ENCODE measurements around the gene DSCAML1.

The DSCAML1 gene

GRCh38 chr11:117514256-117514655 lies 282.8 kb downstream of the DSCAML1 start:
- no peak for DNase-seq

- no peak for DNase-seq
Observed at GRCh38 chr11:117513666-117514065, 283.4 kb downstream of the DSCAML1 start.

- peak in 1 of 2 experiments; percentile 69 for DNase-seq
Observed at GRCh38 chr11:117511931-117512539, 285.0 kb downstream of the DSCAML1 start.

DNA sequence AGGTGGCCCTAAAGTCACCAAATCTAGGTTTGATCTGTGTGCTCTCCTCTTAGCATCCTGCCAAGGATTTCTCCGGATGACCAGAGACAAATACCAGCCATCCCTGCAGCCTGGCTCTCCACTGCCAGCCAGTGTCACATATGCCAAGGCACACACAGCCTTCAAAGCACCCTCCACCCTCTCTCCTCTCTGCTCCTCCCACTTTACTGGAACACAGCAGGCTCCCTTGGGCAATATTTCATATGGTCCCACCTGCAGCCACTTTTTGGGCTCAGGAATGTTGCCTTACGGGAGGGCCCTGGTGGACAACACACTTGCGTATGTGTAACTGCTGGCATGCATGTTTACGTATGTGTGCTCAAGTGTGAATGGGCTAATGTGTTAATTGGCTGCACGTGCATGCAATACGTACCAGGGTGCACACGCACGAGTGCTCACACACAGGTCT lies 285.5 kb downstream of the DSCAML1 start:
- DNase-seq: peak; percentile 69 to 88

GRCh38 chr11:117510646-117511045 lies 286.4 kb downstream of the DSCAML1 start:
- DNase-seq: no peak

DNA sequence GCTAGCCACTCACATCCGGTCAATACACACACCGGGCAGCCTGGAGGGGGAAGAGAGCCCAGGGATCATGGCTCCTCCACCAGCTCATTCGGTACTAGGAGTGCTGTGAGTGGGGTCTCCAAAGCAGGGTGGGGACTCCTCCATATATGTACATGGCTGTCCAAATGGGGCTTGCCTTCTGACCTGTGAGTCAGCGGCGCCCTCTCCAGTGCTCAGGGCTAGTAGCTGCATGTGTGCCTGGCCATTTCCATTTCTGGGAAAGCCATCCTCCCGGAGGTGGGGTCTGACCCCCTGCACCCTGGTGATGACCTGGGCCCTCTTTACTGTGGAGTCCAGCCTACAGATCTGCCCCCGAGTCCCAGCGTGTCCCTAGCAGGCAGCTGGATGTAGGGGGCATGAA lies 287.5 kb downstream of the DSCAML1 start:
- DNase-seq: no peak

DNA sequence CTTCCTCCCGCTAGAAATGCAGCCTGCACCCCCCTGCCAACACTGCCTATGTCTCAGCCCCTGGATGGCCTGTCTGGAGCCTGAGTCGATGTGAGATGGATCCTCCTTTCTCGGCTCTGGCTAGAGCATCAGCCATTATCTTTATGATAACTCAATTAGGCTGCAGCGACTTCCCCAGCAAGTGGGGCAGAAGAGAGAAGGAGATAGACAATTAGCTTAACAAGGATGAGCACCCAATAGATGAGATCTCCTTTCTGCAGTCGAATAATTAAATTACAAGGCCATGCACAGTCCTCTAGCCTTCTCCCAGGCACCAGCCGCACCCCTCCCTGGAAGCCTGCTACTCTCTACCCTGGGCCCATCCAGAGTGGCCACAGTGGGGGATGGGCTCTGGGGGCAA lies 290.0 kb downstream of the DSCAML1 start:
- no peak for DNase-seq

- peak in 1 of 2 experiments; percentile 53 for DNase-seq
Observed at GRCh38 chr11:117505285-117505970, 291.6 kb downstream of the DSCAML1 start.

DNA sequence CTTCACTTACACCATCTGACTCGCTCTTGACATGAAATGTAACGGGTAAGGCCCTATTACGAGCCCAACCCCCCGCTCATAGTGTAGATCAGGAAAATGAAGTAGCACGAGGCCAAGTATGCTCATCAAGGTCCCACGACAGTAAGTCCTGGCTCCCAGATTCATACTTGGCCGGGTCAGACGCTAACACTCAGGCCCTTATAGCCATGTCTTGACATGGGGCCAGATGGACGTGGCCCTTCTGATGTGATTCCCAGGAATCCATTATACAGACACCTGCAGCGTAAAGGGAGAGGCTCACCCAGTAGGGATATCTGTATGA lies 294.3 kb downstream of the DSCAML1 start:
- no peak for DNase-seq

DNA sequence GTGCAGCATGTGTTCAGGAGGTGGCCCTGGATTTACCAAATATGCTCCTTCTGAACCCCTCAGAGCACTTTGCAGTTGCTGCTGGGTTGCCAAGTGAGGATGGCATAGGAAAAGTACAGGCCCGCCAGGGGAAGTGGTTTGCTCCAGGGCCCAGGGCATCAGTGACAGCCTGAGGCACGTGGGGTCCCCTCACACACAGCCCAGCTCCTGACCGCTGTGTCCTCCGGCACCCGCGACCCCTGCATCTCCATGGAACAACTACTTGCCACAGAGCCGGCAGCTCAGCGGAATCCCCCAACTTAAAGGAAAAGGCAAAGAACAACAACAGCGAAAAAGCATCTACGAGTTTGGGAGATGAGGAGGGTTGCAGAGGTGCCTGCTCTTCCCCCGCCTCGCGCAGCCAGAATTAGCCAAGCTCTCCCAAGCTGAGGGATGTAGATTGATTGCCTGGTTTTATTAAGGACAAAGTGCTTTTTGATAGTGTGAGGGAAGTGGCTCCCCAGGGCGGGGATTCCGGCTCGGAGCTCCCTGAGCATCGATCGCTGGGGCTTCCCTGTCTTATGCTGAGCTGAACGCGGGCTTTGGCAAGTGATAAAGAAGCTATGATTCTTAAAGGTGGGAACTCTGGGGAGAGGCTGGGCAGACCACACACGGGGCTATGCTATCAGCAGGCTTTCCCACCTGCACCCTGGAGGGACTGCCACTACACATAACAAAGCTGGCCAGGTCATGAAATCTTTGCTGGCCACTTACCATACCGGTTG lies 294.8 kb downstream of the DSCAML1 start:
- DNase-seq: no peak

GRCh38 chr11:117501237-117501898 lies 295.6 kb downstream of the DSCAML1 start:
- no peak for DNase-seq

DNA sequence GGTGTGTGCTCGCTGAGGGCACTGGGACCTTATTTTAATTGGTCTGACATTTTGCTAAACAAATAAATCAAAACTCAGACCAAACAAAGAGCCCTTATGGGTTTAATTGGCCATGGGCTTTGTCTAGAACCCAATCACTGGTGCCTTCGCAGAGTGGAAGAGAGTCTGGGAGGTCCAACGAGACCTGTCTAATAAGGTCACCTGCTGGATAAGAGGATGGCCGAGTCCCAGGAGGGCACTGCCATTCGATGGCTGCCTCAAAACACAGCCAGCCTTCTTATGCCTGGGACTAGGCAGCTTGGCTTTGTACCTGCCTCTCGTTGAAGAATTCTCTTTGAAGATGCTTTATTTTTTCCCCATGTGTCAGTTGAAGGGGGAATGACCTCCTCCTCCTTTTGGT lies 298.2 kb downstream of the DSCAML1 start:
- peak; percentile 64 to 75 for DNase-seq

DNA sequence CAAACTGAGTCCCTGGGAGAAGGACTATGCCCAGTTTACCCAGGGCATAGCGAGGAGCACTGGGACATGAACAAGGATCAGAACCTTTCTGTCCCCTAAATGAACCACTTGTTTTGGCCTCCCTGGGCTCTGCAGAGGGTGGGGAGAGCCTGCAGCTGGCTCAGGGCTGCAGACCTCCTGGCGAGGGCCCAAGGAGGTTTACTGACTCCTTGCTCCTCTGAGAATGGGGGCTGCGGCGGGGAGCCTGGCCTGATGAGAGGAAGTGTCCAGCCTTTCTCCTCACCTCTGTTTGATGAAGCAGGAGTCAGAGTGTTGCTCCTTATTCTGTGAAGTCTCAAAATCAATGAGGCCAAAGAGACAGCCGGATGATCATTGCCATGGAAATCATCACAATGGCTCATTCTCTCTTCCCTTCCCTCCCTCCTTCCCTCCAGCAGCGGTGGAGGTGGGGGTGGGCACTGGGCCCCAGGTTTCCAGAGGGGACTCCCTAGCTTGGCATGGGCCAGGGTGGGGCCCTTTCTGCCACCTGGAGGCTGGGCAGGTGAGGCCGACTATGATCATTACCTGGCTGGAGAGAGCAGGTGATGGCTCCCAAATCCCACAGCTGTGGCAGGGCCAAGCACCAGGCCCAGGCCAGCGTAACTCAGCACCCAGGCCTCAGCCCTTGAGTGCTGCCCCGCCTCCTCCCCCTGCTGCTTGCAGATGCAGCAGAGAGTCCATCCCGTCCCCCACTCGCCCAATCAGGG lies 299.6 kb downstream of the DSCAML1 start:
- no peak for DNase-seq

DNA sequence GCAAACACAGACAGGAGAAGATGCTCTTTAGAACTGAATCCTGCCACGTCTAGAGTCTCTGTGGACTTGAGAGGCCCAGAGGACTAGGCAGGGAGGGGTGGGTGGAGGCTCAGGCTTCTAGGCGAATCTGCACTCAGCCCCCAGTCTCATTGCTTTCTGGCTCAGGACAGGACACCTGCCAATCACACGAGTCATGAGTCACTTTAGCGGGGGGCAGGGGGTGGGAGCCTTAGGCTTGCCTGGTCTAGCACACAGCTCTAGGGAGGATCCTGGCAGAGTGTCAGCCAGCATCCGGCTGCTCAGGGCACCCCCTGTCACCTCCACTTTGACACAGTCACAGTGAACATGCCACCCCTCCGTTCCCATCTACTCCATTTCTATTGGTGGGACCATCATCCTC lies 301.7 kb downstream of the DSCAML1 start:
- DNase-seq: no peak

- peak; percentile 66 to 78 for DNase-seq
Observed at GRCh38 chr11:117492578-117493251, 304.3 kb downstream of the DSCAML1 start.

GRCh38 chr11:117490911-117491310 lies 306.1 kb downstream of the DSCAML1 start:
- DNase-seq: no peak

DNA sequence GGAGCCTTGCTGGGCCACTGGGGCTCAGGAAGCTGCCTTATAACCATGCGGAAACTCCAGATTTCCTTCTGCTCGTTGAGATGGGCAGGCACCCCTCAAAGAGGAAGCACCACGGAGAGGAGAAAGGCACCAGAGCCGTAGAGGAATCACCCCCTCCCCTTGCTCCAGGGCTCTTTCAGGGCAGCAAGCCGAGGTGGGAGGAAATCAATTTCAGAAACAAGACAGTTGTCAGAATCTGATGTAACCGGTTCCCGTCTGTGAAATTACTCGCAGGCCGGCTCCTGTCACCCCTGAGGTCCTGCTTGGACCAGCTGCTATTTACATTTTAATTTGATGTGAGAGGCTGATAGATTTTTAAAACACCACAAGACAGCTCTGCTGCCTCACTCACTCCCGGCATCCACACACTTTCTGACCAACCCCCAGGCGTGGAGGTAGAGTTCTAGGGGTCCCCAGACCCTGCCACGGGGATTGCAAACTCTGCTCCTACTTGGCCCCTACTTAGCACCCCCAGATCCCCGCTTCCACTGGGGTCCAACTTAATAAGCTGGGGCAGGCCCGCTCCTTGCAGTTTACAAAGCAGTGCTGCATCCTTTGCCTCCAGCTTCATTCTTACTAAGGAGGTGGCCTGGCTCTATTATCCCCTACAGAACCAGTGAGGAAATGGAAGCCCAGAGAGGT lies 306.9 kb downstream of the DSCAML1 start:
- DNase-seq: peak in 1 of 2 experiments; percentile 44

DNA sequence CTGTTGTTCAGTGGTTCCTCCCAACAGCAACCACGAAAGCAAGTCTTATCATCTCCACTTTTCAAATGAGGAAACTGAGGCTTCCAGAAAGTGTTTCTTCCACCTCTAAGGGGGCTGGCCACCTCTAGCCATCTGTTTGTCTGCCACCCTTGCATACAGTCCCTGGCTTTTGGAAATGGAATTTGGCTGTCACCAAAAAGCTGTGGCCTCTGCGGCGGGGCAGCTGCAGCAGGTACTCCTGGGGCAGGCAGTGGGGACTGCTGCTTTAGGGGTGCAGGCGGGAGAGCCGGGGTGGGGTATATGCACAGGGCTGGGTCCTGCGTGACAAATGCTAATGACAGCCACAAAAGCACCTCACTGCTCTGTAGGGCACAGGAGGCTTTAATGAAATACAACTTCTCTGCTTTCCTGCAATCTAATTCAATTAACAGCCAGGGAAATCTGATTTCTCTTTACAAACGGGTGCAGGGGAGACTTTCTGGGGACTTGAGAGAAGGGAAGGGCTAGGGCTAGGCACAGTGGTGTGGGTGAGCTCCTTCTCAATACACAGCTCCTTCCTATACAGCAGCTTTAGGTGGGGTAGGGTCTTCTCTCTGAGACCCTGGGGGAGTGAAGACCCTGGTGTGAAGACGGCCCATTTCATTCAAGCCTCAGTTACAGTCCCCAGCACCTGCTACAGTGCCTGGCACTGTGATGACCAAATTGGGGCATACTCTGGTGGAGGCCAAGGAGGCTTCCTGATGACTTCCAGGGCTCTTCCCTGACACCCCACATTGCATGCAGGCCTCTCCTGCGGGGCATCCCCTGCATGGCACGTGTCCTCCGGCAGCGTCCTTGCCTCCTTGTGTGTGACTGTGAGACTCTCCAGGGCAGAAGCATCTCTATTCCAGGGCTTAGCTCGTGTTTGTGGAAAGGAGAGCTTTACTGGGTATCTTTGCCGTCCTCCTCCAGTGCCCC lies 307.7 kb downstream of the DSCAML1 start:
- DNase-seq: no peak

GRCh38 chr11:117486059-117486458 lies 311.0 kb downstream of the DSCAML1 start:
- no peak for DNase-seq

GRCh38 chr11:117484156-117484555 lies 312.9 kb downstream of the DSCAML1 start:
- DNase-seq: peak; percentile 88
